HepG2 (cell line): ENCODE measurements around the gene ASCC3. TPM values are rescaled to one million over a fixed set of nuclear protein-coding genes. Genes with fewer than 3 reads are reported as not detected.

Experiments
- ATAC-seq: fragments of 200-7000 bp; cut with Tn5 transposase; 3 replicates; pipeline ENCODE4 v1.9.1; 2020; ENCODE audit warnings: mild to moderate bottlenecking, moderate library complexity
- BruUV-seq: library from RNA; stranded (reverse); fragments of 400-500 nt; replicated peaks from 2 replicates; lab custom pipeline; 2021; lab: Mats Ljungman, UMichigan
- CTCF ChIA-PET: fragments of 300-600 bp; formaldehyde crosslinking; extraction: SDS; loops from one replicate; lab custom pipeline; 2021; ENCODE audit warnings: low total read pairs, inconsistent platforms, low intra/inter-chr PET ratio; lab: Yijun Ruan, JAX
- POLR2A ChIA-PET: fragments of 350-600 bp; sonication (Branson Sonifier 250); formaldehyde crosslinking; loops from one replicate; lab custom pipeline; 2020; ENCODE audit warnings: antibody characterized with exemption, inconsistent platforms; lab: Yijun Ruan, JAX
- DNase-seq: peaks from one replicate; pipeline ENCODE4 v3.0.0-alpha.2; 2015; ENCODE audit warnings: low spot score
- FAIRE-seq: peaks from 3 replicates; lab custom pipeline; 2011; peaks lifted over from hg19 to GRCh38; lab: Jason Lieb, UNC
- H2AFZ ChIP-seq: one replicate; pipeline ENCODE4 v1.6.1; 2011; ENCODE audit warnings: low read length, inconsistent platforms
- H3K27ac ChIP-seq: fragments of 300-600 bp; 3 replicates; pipeline ENCODE4 v1.8.0; 2011; ENCODE audit warnings: mixed run types, mild to moderate bottlenecking, mixed read lengths, low read length, inconsistent platforms; ENCODE audit not compliant: insufficient read depth; ENCODE audit errors: extremely low read length
- H3K27me3 ChIP-seq, 2 experiments: fragments of 200-600 bp in 1 of 2; 2 replicates in 1 of 2; 3 replicates in 1 of 2; pipeline versions ENCODE4 v1.6.0 to v1.8.0; 2011; ENCODE audit warnings: low read length in 2 of 2, mild to moderate bottlenecking in 2 of 2, moderate library complexity in 2 of 2, inconsistent platforms in 1 of 2; ENCODE audit not compliant: insufficient read depth in 2 of 2, control insufficient read depth in 1 of 2
- H3K36me3 ChIP-seq, 2 experiments: fragments of 200-600 bp in 1 of 2; replicated peaks in 1 of 2; 2 replicates in 1 of 2; 3 replicates in 1 of 2; pipeline versions ENCODE4 v1.5.1 to v1.8.0; 2011; ENCODE audit warnings: low read length in 2 of 2, inconsistent platforms in 1 of 2; ENCODE audit not compliant: insufficient read depth in 2 of 2, control insufficient read depth in 1 of 2
- H3K4me1 ChIP-seq: 2 replicates; pipeline ENCODE4 v1.5.1; 2012; ENCODE audit warnings: low read length, inconsistent platforms; ENCODE audit not compliant: insufficient read depth
- H3K4me2 ChIP-seq: 2 replicates; pipeline ENCODE4 v1.6.0; 2011; ENCODE audit warnings: low read depth, low read length, inconsistent platforms
- H3K4me3 ChIP-seq, 3 experiments: fragments of 200-600 bp in 1 of 3; sonication (generic), shearing (Covaris generic) in 1 of 3; replicated peaks in 1 of 3; 2 replicates each; pipeline ENCODE4 v1.5.1; 2011 to 2016; ENCODE audit warnings: low read length in 3 of 3, inconsistent platforms in 2 of 3, low read depth in 2 of 3, mild to moderate bottlenecking in 2 of 3, control low read depth in 1 of 3, mixed read lengths in 1 of 3; ENCODE audit not compliant: insufficient read depth in 1 of 3
- H3K79me2 ChIP-seq: one replicate; pipeline ENCODE4 v1.6.1; 2011; ENCODE audit warnings: low read length, inconsistent platforms; ENCODE audit not compliant: insufficient read depth
- H3K9ac ChIP-seq: 2 replicates; pipeline ENCODE4 v1.6.0; 2011; ENCODE audit warnings: mild to moderate bottlenecking, low read depth, low read length, inconsistent platforms; ENCODE audit not compliant: insufficient read depth
- H3K9me3 ChIP-seq: 2 replicates; pipeline ENCODE4 v1.5.1; 2012; ENCODE audit warnings: mild to moderate bottlenecking, low read length
- H4K20me1 ChIP-seq: 2 replicates; pipeline ENCODE4 v1.6.0; 2011; ENCODE audit warnings: inconsistent platforms, mild to moderate bottlenecking, low read length, moderate library complexity; ENCODE audit not compliant: insufficient read depth
- HNRNPUL1 ChIP-seq: fragments of 200-400 bp; formaldehyde crosslinking; IDR thresholded peaks from 2 replicates; pipeline ENCODE4 v1.6.1; 2017; ENCODE audit warnings: low read depth, mild to moderate bottlenecking, low read length, moderate library complexity
- IKZF4 ChIP-seq: sonication (generic); formaldehyde crosslinking; IDR thresholded peaks from 2 replicates; pipeline ENCODE4 v1.5.1; 2020; ENCODE audit warnings: borderline replicate concordance, mild to moderate bottlenecking, low read depth, missing genetic modification reagents; ENCODE audit errors: not compliant biosample characterization
- NR0B2 ChIP-seq: sonication (generic); formaldehyde crosslinking; IDR thresholded peaks from 2 replicates; pipeline ENCODE4 v1.4.0; 2020; ENCODE audit warnings: mild to moderate bottlenecking, missing genetic modification reagents
- PCBP1 ChIP-seq: fragments of 200-400 bp; formaldehyde crosslinking; IDR thresholded peaks from 2 replicates; pipeline ENCODE4 v1.6.1; 2017; ENCODE audit warnings: mild to moderate bottlenecking, low read depth, low read length, borderline replicate concordance
- RCOR2 ChIP-seq: IDR thresholded peaks from 2 replicates; pipeline ENCODE4 v1.6.1; 2016; ENCODE audit warnings: missing biosample characterization, missing genetic modification reagents
- SOX13 ChIP-seq, 3 experiments: fragments of 450-650 bp in 1 of 3; sonication (generic) in 1 of 3; formaldehyde crosslinking in 1 of 3; IDR thresholded peaks in 2 of 3; conservative IDR thresholded peaks in 1 of 3; 2 replicates each; pipeline versions ENCODE4 v1.5.0 to v1.6.1; 2016 to 2020; ENCODE audit warnings: antibody characterized with exemption in 1 of 3, mild to moderate bottlenecking in 1 of 3, missing compliant biosample characterization in 1 of 3, missing genetic modification reagents in 1 of 3, moderate library complexity in 1 of 3
- TEAD3 ChIP-seq: optimal IDR thresholded peaks from 2 replicates; pipeline ENCODE3; 2016; ENCODE audit warnings: borderline replicate concordance
- USF2 ChIP-seq, 2 experiments: sonication (generic) in 1 of 2; formaldehyde crosslinking in 1 of 2; IDR thresholded peaks; 2 replicates each; pipeline versions ENCODE4 v1.5.1 to v1.6.1; 2011 to 2020; ENCODE audit warnings: borderline replicate concordance in 1 of 2, low read depth in 1 of 2, low read length in 1 of 2, mild to moderate bottlenecking in 1 of 2, missing genetic modification reagents in 1 of 2, moderate library complexity in 1 of 2
- ZBTB39 ChIP-seq: sonication (generic); formaldehyde crosslinking; IDR thresholded peaks from 2 replicates; pipeline ENCODE4 v1.5.0; 2020; ENCODE audit warnings: missing genetic modification reagents
- ZFP91 ChIP-seq: sonication (generic); formaldehyde crosslinking; IDR thresholded peaks from 2 replicates; pipeline ENCODE4 v1.9.0; 2022; ENCODE audit warnings: missing genetic modification reagents, mild to moderate bottlenecking, borderline replicate concordance
- ZNF12 ChIP-seq: sonication (generic); formaldehyde crosslinking; IDR thresholded peaks from 2 replicates; pipeline ENCODE4 v1.5.0; 2020; ENCODE audit warnings: missing genetic modification reagents
- WGBS: methylation state at CpG from one replicate; pipeline ENCODE4 v1.1.6; 2017; ENCODE audit warnings: low lambda C conversion rate; 5-methylcytosine and 5-hydroxymethylcytosine counted together
- in situ Hi-C: cut with HindIII; loops from 2 replicates; pipeline ENCODE4 v1.10.0; 2017; ENCODE audit warnings: low pct_unique_long_range_greater_than_20kb; ENCODE audit not compliant: extremely low pct_ligation_motif_present
- intact Hi-C: fragments of 100-400 bp; cut with micrococcal nuclease; formaldehyde crosslinking; loops from one replicate; pipeline ENCODE4 v1.10.0; 2022; ENCODE audit not compliant: unreplicated experiment
- polyA plus RNA-seq, 8 experiments: library from polyadenylated mRNA; depleted of rRNA in 3 of 8; stranded (reverse) in 7 of 8; unstranded in 1 of 8; fragments of >200 nt; fragmentation: Illumina TruSeq in 4 of 8; extraction: Trizol in 4 of 8; gene quantifications; 2 replicates each; pipeline versions ENCODE4 v1.2.1 to v1.2.3, GENCODE V29; 2011 to 2016; ENCODE audit warnings: low read depth in 4 of 8, missing spikeins in 1 of 8, mixed read lengths in 1 of 8; ENCODE audit not compliant: insufficient read depth in 1 of 8
- total RNA-seq, 5 experiments: library from RNA; depleted of rRNA; stranded (reverse); fragments of >200 nt; fragmentation: Illumina TruSeq; extraction: Trizol; gene quantifications; 2 replicates each; pipeline ENCODE4 v1.2.3, GENCODE V29; 2016; ENCODE audit warnings: low read depth in 1 of 5

ASCC3 gene
- total and polyA plus RNA-seq, 2 of the 13 experiments (the other 11 are each of a cell fraction or from before 2014, with no cell fraction given) = 23.1 to 55.7 TPM

DNA sequence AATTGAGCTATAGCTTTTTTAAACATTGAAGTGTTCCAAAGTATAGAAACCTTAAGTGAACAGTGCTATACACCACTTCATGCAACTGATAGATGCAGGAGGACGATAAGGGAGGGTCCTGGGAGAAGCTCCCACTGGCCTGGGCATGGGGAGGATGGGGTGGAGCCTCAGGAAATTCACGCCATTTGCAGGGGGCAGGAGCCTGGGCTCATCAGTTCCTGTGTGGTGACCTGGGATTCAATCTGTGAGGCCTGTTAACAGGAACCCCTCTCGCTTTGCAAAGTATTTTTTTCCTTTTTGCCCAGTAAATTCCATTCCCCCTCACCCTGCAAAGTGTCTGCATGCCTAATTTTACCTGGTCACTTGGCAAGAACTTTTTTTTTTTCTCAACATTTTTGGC is 11.0 kb upstream of the ASCC3 start:
- intact Hi-C loops = no loop called here
- H3K79me2 ChIP-seq = no peaks in the 10 kb centered on the region
- no peak overlapping the region for H3K27ac ChIP-seq
- H3K9ac ChIP-seq = no peak overlapping the region
- ChIA-PET POLR2A (no interaction called here), CTCF (no interaction called here)
- in situ Hi-C loops = no loop called here
- no peak overlapping the region for H2AFZ ChIP-seq
- no peak overlapping the region for H3K4me2 ChIP-seq
- FAIRE-seq = no peak
- no peaks in the 10 kb centered on the region for H3K4me1 ChIP-seq
- no peak for DNase-seq
- no peak for TF ChIP-seq ZBTB39 (CRISPR knock-in tag)
- no peak for TF ChIP-seq TEAD3
- TF ChIP-seq PCBP1 = no peak
- TF ChIP-seq RCOR2 (CRISPR knock-in tag) = no peak
- TF ChIP-seq IKZF4 (CRISPR knock-in tag) = no peak
- TF ChIP-seq ZNF12 (CRISPR knock-in tag) = no peak
- TF ChIP-seq, all 625 proteins: peak for 0
- no peak for ATAC-seq
- Histone ChIP-seq H3K9me3 (no peaks in the 10 kb centered on the region), H3K27me3 (no peaks in the 10 kb centered on the region), H4K20me1 (no peaks in the 10 kb centered on the region), H3K36me3 (no peaks in the 10 kb centered on the region), H3K4me3 (no peak overlapping the region)
- WGBS = 3% methylated on average over 3 of the region's 3 CpGs
- BruUV-seq = no TSS peak

DNA sequence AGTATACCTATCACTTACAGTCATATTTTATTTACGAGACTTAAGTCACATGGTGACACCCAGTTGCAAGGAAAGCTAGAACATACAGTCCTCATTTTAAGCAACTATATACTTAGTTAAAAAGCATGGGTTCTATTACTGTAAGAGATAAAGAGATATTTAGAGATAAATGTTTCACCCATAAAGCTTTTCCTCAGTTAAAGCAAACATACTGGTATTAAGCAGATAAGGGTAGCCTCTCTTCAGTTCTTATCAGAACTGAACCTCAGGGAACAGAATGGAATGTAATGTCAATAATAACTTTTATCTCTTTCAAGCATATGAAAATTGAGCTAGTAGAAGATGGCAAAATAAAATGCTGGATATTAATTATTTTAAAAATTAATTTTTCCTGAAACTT is 9.9 kb upstream of the ASCC3 start:
- H4K20me1 ChIP-seq = no peaks in the 10 kb centered on the region
- H3K9me3 ChIP-seq = no peaks in the 10 kb centered on the region
- in situ Hi-C loops = no loop called here
- no peak overlapping the region for H2AFZ ChIP-seq
- intact Hi-C loops = no loop called here
- no peak overlapping the region for H3K4me3 ChIP-seq
- no peak overlapping the region for H3K4me2 ChIP-seq
- CTCF ChIA-PET = no interaction called here
- no peaks in the 10 kb centered on the region for H3K36me3 ChIP-seq
- WGBS = 44% methylated on average over 1 of the region's 1 CpG
- DNase-seq = no peak
- H3K79me2 ChIP-seq = no peaks in the 10 kb centered on the region
- no peak for FAIRE-seq
- H3K9ac ChIP-seq = no peak overlapping the region
- POLR2A ChIA-PET = no interaction called here
- H3K4me1 ChIP-seq = no peaks in the 10 kb centered on the region
- no TSS peak for BruUV-seq
- no peak for ATAC-seq
- H3K27ac ChIP-seq = no peak overlapping the region
- no peaks in the 10 kb centered on the region for H3K27me3 ChIP-seq
- TF ChIP-seq USF2 (IDR thresholded peaks at IDR 0.05; ENCODE audit: low read depth, low read length) (no peak), USF2 (CRISPR knock-in tag; IDR thresholded peaks at IDR 0.05; ENCODE audit: borderline replicate concordance) (no peak), HNRNPUL1 (no peak), NR0B2 (no peak), ZFP91 (CRISPR knock-in tag) (no peak), SOX13 (IDR thresholded peaks at IDR 0.05) (no peak), SOX13 (CRISPR knock-in tag; conservative IDR thresholded peaks at IDR 0.05 in 1 of 2, IDR thresholded peaks at IDR 0.05 in 1 of 2) (no peak)
